WTC11 (cell line): ENCODE results near the gene TFDP1.

Source experiments
- AFF4 ChIP-seq: sonication (generic); formaldehyde crosslinking; IDR thresholded peaks from 2 replicates; pipeline ENCODE4 v1.8.1; 2023; ENCODE audit warnings: mild to moderate bottlenecking, missing genetic modification reagents, borderline replicate concordance
- CREB1 ChIP-seq: sonication (generic); formaldehyde crosslinking; IDR thresholded peaks from 2 replicates; pipeline ENCODE4 v1.8.0; 2023; ENCODE audit warnings: mild to moderate bottlenecking, missing genetic modification reagents
- FOXP4 ChIP-seq: sonication (generic); formaldehyde crosslinking; IDR thresholded peaks from 2 replicates; pipeline ENCODE4 v1.8.0; 2022; ENCODE audit warnings: mild to moderate bottlenecking, missing genetic modification reagents
- MYBL2 ChIP-seq: sonication (generic); formaldehyde crosslinking; IDR thresholded peaks from 2 replicates; pipeline ENCODE4 v1.8.1; 2023; ENCODE audit warnings: mild to moderate bottlenecking, moderate library complexity, missing genetic modification reagents
- ZBTB21 ChIP-seq: sonication (generic); formaldehyde crosslinking; IDR thresholded peaks from 2 replicates; pipeline ENCODE4 v1.8.1; 2023; ENCODE audit warnings: mild to moderate bottlenecking, missing genetic modification reagents, borderline replicate concordance
- TF ChIP-seq, protein P1 (sequence below): fragments of 200-600 bp; IDR thresholded peaks from 2 replicates; pipeline ENCODE4 v1.8.0; 2022; ENCODE audit warnings: antibody characterized with exemption
- TF ChIP-seq, protein P2 (sequence below): fragments of 250-450 bp; sonication (Bioruptor Pico); IDR thresholded peaks from 2 replicates; pipeline ENCODE4 v2.1.2; 2022; ENCODE audit warnings: mild to moderate bottlenecking, moderate library complexity

DNA sequence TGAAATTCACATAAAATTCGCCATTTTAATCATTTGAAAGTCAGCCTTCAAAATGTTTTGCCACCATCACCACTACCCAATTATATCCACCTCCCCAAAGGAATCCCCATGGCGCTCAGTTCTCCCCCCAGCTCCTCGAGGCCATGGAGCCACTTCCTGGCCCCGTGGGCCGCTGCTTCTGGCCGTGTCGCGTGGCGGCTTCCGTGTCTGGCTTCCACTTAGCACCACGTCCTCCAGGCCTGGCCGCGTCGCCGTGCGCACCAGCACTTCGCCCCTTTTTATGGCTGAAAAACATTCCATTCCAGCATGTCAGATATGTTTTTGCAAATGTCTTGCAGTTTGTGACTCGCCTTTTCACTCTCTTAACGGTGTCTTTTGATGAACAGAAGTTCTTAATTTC lies 47.3 kb upstream of the TFDP1 start:
- TF ChIP-seq, protein P1, sequence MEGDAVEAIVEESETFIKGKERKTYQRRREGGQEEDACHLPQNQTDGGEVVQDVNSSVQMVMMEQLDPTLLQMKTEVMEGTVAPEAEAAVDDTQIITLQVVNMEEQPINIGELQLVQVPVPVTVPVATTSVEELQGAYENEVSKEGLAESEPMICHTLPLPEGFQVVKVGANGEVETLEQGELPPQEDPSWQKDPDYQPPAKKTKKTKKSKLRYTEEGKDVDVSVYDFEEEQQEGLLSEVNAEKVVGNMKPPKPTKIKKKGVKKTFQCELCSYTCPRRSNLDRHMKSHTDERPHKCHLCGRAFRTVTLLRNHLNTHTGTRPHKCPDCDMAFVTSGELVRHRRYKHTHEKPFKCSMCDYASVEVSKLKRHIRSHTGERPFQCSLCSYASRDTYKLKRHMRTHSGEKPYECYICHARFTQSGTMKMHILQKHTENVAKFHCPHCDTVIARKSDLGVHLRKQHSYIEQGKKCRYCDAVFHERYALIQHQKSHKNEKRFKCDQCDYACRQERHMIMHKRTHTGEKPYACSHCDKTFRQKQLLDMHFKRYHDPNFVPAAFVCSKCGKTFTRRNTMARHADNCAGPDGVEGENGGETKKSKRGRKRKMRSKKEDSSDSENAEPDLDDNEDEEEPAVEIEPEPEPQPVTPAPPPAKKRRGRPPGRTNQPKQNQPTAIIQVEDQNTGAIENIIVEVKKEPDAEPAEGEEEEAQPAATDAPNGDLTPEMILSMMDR = no peak
- TF ChIP-seq AFF4 (CRISPR knock-in tag) (no peak), CREB1 (no peak), FOXP4 (CRISPR knock-in tag) (no peak), MYBL2 (CRISPR knock-in tag) (no peak), ZBTB21 (CRISPR knock-in tag) (no peak)
- TF ChIP-seq, protein P2, sequence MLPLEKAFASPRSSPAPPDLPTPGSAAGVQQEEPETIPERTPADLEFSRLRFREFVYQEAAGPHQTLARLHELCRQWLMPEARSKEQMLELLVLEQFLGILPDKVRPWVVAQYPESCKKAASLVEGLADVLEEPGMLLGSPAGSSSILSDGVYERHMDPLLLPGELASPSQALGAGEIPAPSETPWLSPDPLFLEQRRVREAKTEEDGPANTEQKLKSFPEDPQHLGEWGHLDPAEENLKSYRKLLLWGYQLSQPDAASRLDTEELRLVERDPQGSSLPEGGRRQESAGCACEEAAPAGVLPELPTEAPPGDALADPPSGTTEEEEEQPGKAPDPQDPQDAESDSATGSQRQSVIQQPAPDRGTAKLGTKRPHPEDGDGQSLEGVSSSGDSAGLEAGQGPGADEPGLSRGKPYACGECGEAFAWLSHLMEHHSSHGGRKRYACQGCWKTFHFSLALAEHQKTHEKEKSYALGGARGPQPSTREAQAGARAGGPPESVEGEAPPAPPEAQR = no peak
